PFSK-1 (cell line): ENCODE measurements around the gene S100A6.

Source experiments
- FOXP2 ChIP-seq: optimal IDR thresholded peaks from 2 replicates; pipeline ENCODE3; 2011; ENCODE audit warnings: borderline replicate concordance, control low read depth, inconsistent platforms; ENCODE audit not compliant: insufficient read depth; ENCODE audit errors: extremely low read length, extremely low read depth
- POLR2AphosphoS5 ChIP-seq: IDR thresholded peaks from 2 replicates; pipeline ENCODE4 v1.6.1; 2012; ENCODE audit warnings: low read depth, mild to moderate bottlenecking, control low read depth, low read length, moderate library complexity
- REST ChIP-seq, 2 experiments: IDR thresholded peaks; 2 replicates each; pipeline versions ENCODE4 v1.6.1 to v1.8.0; 2011 to 2012; ENCODE audit warnings: low read depth in 2 of 2, low read length in 2 of 2, control low read depth in 1 of 2, inconsistent platforms in 1 of 2, mild to moderate bottlenecking in 1 of 2, moderate library complexity in 1 of 2; ENCODE audit not compliant: insufficient read depth in 1 of 2
- SIN3A ChIP-seq: IDR thresholded peaks from 2 replicates; pipeline ENCODE4 v1.6.1; 2012; ENCODE audit warnings: mild to moderate bottlenecking, low read length, moderate library complexity, borderline replicate concordance; ENCODE audit not compliant: insufficient read depth
- TAF1 ChIP-seq: IDR thresholded peaks from 2 replicates; pipeline ENCODE4 v1.6.1; 2012; ENCODE audit warnings: low read length, control low read depth, borderline replicate concordance; ENCODE audit not compliant: insufficient read depth

Gene S100A6

GRCh38 chr1:153531638-153532037, 4.2 kb downstream of the S100A6 start:
- TF ChIP-seq POLR2AphosphoS5 = no peak
- no peak for TF ChIP-seq TAF1
- TF ChIP-seq FOXP2 = no peak

GRCh38 chr1:153527683-153528040, 8.1 kb downstream of the S100A6 start:
- TF ChIP-seq FOXP2 (no peak), TAF1 (no peak)

- TF ChIP-seq SIN3A (no peak), FOXP2 (no peak), REST (IDR thresholded peaks at IDR 0.05; ENCODE audit: insufficient read depth in 1 of 2, low read depth in 2 of 2, low read length in 2 of 2) (no peak), TAF1 (no peak), POLR2AphosphoS5 (no peak)
Observed at GRCh38 chr1:153527023-153527682, 8.6 kb downstream of the S100A6 start.

- TF ChIP-seq POLR2AphosphoS5 (no peak), TAF1 (no peak), SIN3A (no peak), FOXP2 (no peak), REST (IDR thresholded peaks at IDR 0.05; ENCODE audit: insufficient read depth in 1 of 2, low read depth in 2 of 2, low read length in 2 of 2) (no peak)
Observed at GRCh38 chr1:153526132-153526543, 9.7 kb downstream of the S100A6 start.

- TF ChIP-seq SIN3A = no peak
- no peak for TF ChIP-seq POLR2AphosphoS5
- no peak for TF ChIP-seq FOXP2
- TF ChIP-seq TAF1 = no peak
- TF ChIP-seq REST (IDR thresholded peaks at IDR 0.05; ENCODE audit: insufficient read depth in 1 of 2, low read depth in 2 of 2, low read length in 2 of 2) = no peak
Observed at GRCh38 chr1:153525088-153525728, 10.6 kb downstream of the S100A6 start.

GRCh38 chr1:153520818-153521476, 14.8 kb downstream of the S100A6 start:
- TF ChIP-seq TAF1 = no peak
- no peak for TF ChIP-seq REST (IDR thresholded peaks at IDR 0.05; ENCODE audit: insufficient read depth in 1 of 2, low read depth in 2 of 2, low read length in 2 of 2)
- TF ChIP-seq POLR2AphosphoS5 = no peak
- no peak for TF ChIP-seq FOXP2
- TF ChIP-seq SIN3A = no peak
